Breast epithelium (tissue), 4 donors: ENCODE results near the gene SLC35G4. TPM values are rescaled to one million over a fixed set of nuclear protein-coding genes. Genes with fewer than 3 reads are reported as not detected.

Experiments used
- DNase-seq, 2 donors: peaks; one replicate each; pipeline ENCODE4 v3.0.0-alpha.2; 2019; ENCODE audit warnings: low spot score in 2 of 2
- H3K27ac ChIP-seq, 2 donors: fragments of 200-600 bp; sonication (generic) in 1 of 2; one replicate each; pipeline ENCODE4 v1.5.1; 2016 to 2019; ENCODE audit warnings: mild to moderate bottlenecking in 1 of 2
- H3K27me3 ChIP-seq, 2 donors: fragments of 200-600 bp; sonication (generic) in 1 of 2; one replicate each; pipeline versions ENCODE4 v1.5.1 to v1.6.0; 2017 to 2019; ENCODE audit warnings: control low read depth in 1 of 2, mild to moderate bottlenecking in 1 of 2
- H3K36me3 ChIP-seq: fragments of 200-600 bp; one replicate; pipeline ENCODE4 v1.5.1; 2019
- H3K4me1 ChIP-seq, 2 donors: fragments of 200-600 bp; sonication (generic); one replicate each; pipeline ENCODE4 v1.5.1; 2016 to 2019; ENCODE audit warnings: control low read depth in 1 of 2
- H3K4me3 ChIP-seq, 3 donors: fragments of 200-600 bp; sonication (generic); 1 replicate in 2 of 3; 2 replicates in 1 of 3; pipeline ENCODE4 v1.5.1; 2016 to 2019; ENCODE audit warnings: mild to moderate bottlenecking in 3 of 3, moderate library complexity in 2 of 3
- H3K9me3 ChIP-seq, 2 donors: fragments of 200-600 bp; sonication (generic) in 1 of 2; one replicate each; pipeline ENCODE4 v1.5.1; 2016 to 2019; ENCODE audit warnings: control low read depth in 1 of 2
- POLR2A ChIP-seq: fragments of 450-650 bp; IDR thresholded peaks from one replicate; pipeline ENCODE4 v1.6.1; 2016; ENCODE audit warnings: antibody characterized with exemption, mild to moderate bottlenecking, moderate library complexity
- POLR2AphosphoS5 ChIP-seq, 3 donors: sonication (generic); formaldehyde crosslinking; IDR thresholded peaks; one replicate each; pipeline ENCODE4 v1.6.1; 2017; ENCODE audit warnings: antibody characterized with exemption in 3 of 3
- intact Hi-C: fragments of 100-400 bp; cut with DNase I; formaldehyde crosslinking; loops from one replicate; pipeline ENCODE4 v1.15.1; 2023; ENCODE audit warnings: low total_unique reads
- total RNA-seq, 3 donors: library from RNA; depleted of rRNA; stranded (reverse); fragments of >200 nt; gene quantifications; one replicate each; pipeline ENCODE4 v1.1.0, GENCODE V29; 2016
- TF ChIP-seq, protein P1 (sequence below), 3 donors: fragments of 450-650 bp; IDR thresholded peaks; one replicate each; pipeline ENCODE4 v1.5.1; 2016 to 2017; ENCODE audit warnings: antibody characterized with exemption in 3 of 3, mild to moderate bottlenecking in 3 of 3, moderate library complexity in 3 of 3

SLC35G4 gene
- total RNA-seq, 3 donors from 2014 or later, result not detected

DNA sequence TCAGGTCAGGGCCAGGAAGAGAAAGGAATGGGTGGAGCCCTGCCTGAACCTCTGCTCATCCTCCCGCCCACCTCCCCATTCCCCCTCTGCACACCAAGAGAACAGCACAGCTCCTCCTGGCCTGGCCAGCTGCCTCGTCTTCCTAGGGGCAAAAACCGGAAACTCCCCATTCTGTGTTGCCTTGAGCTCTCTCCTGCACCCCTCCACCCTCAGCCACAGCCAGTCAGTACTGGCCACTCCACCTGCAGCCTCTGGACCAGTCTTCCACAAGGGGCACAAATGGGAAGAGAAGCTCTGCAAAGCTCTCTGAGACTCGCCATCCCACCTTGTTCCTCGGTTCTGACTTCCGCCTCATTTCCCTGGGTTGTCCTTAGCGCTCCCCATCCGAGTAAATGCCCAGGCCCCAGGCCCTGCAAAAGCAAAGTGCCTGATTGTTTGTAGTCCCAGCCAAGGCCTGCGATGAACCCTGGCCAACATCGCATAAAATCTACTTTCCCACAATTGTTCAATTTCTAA is 39.3 kb upstream of the SLC35G4 start:
- DNase-seq, result no peak
- Histone ChIP-seq H3K27ac (no peak overlapping the region), H3K9me3 (no peaks in the 10 kb centered on the region), H3K36me3 (no peaks in the 10 kb centered on the region), H3K27me3 (no peaks in the 10 kb centered on the region), H3K4me3 (no peak overlapping the region), H3K4me1 (no peaks in the 10 kb centered on the region)
- TF ChIP-seq POLR2AphosphoS5 (IDR thresholded peaks at IDR 0.05), result no peak
- no peak for TF ChIP-seq POLR2A
- TF ChIP-seq, protein P1, sequence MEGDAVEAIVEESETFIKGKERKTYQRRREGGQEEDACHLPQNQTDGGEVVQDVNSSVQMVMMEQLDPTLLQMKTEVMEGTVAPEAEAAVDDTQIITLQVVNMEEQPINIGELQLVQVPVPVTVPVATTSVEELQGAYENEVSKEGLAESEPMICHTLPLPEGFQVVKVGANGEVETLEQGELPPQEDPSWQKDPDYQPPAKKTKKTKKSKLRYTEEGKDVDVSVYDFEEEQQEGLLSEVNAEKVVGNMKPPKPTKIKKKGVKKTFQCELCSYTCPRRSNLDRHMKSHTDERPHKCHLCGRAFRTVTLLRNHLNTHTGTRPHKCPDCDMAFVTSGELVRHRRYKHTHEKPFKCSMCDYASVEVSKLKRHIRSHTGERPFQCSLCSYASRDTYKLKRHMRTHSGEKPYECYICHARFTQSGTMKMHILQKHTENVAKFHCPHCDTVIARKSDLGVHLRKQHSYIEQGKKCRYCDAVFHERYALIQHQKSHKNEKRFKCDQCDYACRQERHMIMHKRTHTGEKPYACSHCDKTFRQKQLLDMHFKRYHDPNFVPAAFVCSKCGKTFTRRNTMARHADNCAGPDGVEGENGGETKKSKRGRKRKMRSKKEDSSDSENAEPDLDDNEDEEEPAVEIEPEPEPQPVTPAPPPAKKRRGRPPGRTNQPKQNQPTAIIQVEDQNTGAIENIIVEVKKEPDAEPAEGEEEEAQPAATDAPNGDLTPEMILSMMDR (IDR thresholded peaks at IDR 0.05), result no peak
- intact Hi-C loops, result no loop called here

DNA sequence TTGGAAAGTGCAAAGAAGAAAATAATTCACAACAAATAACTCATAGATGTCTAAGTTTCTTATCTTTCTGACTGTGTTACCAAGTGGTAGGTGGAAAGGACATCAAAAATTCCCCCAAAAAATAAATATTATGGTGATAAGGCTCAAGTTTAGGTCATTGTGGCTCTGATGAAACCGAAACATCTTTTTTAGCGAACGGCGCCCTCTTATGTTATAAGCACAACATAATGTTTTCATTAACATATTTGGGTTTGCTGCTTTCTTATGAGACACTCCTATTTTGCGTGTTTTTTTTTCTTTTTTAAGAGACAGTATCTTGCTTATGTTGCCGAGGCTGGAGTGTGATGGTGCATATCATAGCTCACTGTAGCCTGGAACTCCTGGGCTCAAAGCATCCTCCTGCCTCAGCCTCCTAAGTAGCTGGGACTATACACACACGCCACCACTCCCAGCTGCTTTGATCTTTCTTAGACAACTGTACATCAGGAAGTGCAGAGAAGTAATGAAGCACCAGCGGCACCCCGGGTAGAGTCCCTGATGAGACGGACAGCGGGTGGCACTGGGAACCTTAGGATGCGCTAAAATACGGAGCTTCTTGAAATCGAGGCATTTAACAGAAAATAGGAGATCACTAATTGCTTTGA is 38.5 kb upstream of the SLC35G4 start:
- no peak overlapping the region for H3K4me3 ChIP-seq
- H3K9me3 ChIP-seq, result no peaks in the 10 kb centered on the region
- no peak overlapping the region for H3K27ac ChIP-seq
- no peaks in the 10 kb centered on the region for H3K36me3 ChIP-seq
- no peaks in the 10 kb centered on the region for H3K27me3 ChIP-seq
- no peak for DNase-seq
- TF ChIP-seq, protein P1 (IDR thresholded peaks at IDR 0.05), result no peak
- TF ChIP-seq POLR2AphosphoS5 (IDR thresholded peaks at IDR 0.05) (no peak), POLR2A (no peak)
- no peaks in the 10 kb centered on the region for H3K4me1 ChIP-seq
- intact Hi-C loops, result no loop called here

DNA sequence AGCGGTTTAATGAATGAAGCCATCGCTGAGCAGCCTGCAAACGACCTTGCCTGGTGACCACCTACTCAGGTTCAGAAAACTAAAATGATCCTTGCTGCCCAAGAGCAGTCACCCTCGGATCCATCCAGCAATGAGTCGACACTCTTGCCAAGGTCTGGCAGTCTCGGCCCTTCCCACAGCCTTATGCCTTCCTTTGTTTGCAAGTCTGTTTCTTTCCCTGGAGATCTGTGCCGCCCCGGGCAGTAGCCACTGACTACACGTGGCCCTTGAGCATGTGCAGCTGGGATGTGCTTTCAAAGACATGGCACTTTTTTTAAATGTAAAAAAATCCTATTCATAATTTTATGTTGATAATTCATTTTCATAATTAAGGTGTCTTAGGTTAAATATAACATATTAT is 37.2 kb upstream of the SLC35G4 start:
- Histone ChIP-seq H3K36me3 (no peaks in the 10 kb centered on the region), H3K27ac (no peak overlapping the region), H3K9me3 (no peaks in the 10 kb centered on the region), H3K27me3 (no peaks in the 10 kb centered on the region), H3K4me1 (no peaks in the 10 kb centered on the region), H3K4me3 (no peak overlapping the region)
- intact Hi-C loops, result no loop called here
- no peak for DNase-seq
- TF ChIP-seq POLR2A, result no peak
- no peak for TF ChIP-seq POLR2AphosphoS5 (IDR thresholded peaks at IDR 0.05)
- TF ChIP-seq, protein P1 (IDR thresholded peaks at IDR 0.05), result no peak

DNA sequence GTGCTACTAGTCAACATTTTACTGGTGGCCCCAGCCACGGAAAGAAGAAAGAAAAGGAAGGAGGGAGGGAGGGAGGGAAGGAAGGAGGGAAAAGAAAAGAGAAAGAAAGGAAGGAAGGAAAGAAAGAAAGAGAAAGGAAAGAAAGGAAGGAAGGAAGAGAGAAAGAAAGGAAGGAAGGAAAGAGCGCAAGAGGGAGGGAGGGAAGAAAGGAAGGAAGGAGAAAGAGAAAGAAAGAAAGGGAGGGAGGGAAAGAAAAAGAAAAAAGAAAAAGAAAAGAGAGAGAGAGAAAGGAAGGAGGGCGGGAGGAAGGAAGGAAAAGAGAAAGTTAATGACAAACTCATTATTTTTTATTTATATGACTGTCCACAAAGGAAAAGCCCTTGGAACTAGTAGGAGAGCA is 34.9 kb upstream of the SLC35G4 start:
- Histone ChIP-seq H3K4me3 (no peak overlapping the region), H3K4me1 (no peaks in the 10 kb centered on the region), H3K9me3 (no peaks in the 10 kb centered on the region), H3K27me3 (no peaks in the 10 kb centered on the region), H3K27ac (no peak overlapping the region), H3K36me3 (no peaks in the 10 kb centered on the region)
- intact Hi-C loops, result no loop called here
- no peak for DNase-seq
- TF ChIP-seq, protein P1 (IDR thresholded peaks at IDR 0.05), result no peak
- TF ChIP-seq POLR2A (no peak), POLR2AphosphoS5 (IDR thresholded peaks at IDR 0.05) (no peak)

DNA sequence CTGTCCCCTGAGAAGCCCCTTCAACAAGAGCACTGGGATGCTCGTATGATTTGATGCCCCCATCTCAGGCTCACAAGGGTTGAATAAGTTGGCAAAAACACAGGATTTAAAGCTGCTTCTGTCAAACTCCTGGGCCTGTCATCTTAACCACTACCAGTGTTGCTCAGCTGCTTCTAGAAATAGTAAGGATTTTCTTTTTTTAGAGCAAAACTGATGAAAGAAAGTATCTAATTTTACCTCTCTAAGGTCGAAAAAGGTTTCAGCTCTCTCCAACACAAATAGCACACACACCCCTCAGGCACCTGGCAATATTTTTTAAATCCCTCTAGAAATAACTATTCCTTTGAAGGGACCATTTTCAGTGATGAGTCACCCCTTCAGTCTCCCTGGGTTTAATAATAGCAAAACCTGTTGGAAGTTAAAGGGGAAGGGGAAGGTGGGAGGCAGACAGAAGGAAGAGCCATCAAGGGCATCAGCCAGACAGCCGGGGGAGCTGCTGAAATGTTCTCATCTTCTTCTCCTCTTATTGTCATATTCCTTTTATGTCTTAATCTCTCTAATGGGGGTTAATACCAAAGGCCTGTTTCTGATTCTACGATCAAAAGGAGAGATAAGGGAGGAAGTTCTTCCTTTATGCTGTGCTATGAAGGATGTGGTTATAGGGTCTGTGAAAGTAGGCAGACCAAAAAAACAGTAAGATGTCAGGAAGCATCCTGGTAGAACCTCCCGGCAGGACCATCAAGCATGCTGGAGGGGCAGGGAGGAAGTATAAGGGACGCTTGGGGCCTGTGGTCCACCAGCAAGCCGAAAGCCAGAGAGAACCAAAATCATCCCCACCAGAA is 31.9 kb upstream of the SLC35G4 start:
- H3K27me3 ChIP-seq, result no peaks in the 10 kb centered on the region
- no peaks in the 10 kb centered on the region for H3K4me1 ChIP-seq
- H3K36me3 ChIP-seq, result no peaks in the 10 kb centered on the region
- H3K27ac ChIP-seq, result no peak overlapping the region
- DNase-seq, result no peak
- H3K9me3 ChIP-seq, result no peaks in the 10 kb centered on the region
- intact Hi-C loops, result no loop called here
- TF ChIP-seq POLR2A (no peak), POLR2AphosphoS5 (IDR thresholded peaks at IDR 0.05) (no peak)
- TF ChIP-seq, protein P1 (IDR thresholded peaks at IDR 0.05), result no peak
- H3K4me3 ChIP-seq, result no peak overlapping the region
